GM08714 (cell line): ENCODE measurements around the gene SLC22A31.
"Not testable (repeated sequence)": the region's sequence is repeated elsewhere in the genome, so short reads cannot be mapped to it uniquely, and the experiment has no call there.

ENCODE experiments used
- H3K4me3 ChIP-seq: fragments of 200-500 bp; sonication (Bioruptor generic); 2 replicates; pipeline ENCODE4 v1.5.1; 2014; ENCODE audit warnings: mild to moderate bottlenecking, low read length, inconsistent platforms
- ZNF274 ChIP-seq: IDR thresholded peaks from 2 replicates; pipeline ENCODE4 v1.6.1; 2012; ENCODE audit warnings: mild to moderate bottlenecking, low read depth, low read length

The SLC22A31 gene

DNA sequence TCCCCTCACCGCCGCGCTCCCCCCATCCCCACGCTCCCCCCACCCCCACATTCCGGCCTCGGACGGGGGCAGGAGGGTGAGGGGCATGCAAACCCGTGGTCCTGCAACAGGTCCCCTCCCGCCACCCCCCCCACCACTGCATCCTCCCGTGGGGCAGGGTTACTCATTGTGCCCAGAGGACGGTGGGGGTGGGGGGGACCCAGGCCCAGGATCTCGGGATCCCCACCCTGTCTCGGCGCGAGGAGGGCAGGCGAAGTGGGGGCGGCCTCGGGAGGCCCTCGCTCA lies 8.5 kb downstream of the SLC22A31 start:
- TF ChIP-seq ZNF274: no peak
- H3K4me3 ChIP-seq: no peak overlapping the region; the same call in 1 of the 2 replicates

DNA sequence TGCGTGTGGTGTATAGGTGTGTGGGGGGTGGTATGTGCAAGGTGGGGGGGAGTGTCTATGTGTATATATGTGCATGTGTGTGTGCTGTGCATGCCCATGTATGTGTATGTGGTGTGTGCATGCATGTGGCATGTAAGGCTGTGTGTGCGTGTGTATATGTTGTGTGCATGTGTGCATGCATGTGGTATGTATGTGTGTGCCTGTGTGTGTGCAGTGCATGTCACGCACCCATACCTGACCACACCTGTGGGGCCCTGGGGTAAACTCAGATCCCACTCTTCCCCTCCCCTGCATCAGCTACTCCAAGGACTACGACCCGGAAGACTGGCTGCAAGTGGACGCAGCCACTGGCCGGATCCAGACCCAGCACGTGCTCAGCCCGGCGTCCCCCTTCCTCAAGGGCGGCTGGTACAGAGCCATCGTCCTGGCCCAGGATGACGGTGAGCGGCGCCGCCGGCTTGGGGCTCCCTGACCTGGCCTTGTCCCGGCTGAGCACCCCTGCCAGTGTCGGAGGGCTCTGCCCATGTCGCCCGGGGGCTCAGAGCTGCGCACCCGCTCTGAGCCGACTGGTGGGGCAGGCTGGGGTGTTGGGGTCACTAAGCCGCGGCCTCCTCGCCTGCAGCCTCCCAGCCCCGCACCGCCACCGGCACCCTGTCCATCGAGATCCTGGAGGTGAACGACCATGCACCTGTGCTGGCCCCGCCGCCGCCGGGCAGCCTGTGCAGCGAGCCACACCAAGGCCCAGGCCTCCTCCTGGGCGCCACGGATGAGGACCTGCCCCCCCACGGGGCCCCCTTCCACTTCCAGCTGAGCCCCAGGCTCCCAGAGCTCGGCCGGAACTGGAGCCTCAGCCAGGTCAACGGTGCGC lies 9.1 kb downstream of the SLC22A31 start:
- no peak for TF ChIP-seq ZNF274
- no peak overlapping the region for H3K4me3 ChIP-seq

DNA sequence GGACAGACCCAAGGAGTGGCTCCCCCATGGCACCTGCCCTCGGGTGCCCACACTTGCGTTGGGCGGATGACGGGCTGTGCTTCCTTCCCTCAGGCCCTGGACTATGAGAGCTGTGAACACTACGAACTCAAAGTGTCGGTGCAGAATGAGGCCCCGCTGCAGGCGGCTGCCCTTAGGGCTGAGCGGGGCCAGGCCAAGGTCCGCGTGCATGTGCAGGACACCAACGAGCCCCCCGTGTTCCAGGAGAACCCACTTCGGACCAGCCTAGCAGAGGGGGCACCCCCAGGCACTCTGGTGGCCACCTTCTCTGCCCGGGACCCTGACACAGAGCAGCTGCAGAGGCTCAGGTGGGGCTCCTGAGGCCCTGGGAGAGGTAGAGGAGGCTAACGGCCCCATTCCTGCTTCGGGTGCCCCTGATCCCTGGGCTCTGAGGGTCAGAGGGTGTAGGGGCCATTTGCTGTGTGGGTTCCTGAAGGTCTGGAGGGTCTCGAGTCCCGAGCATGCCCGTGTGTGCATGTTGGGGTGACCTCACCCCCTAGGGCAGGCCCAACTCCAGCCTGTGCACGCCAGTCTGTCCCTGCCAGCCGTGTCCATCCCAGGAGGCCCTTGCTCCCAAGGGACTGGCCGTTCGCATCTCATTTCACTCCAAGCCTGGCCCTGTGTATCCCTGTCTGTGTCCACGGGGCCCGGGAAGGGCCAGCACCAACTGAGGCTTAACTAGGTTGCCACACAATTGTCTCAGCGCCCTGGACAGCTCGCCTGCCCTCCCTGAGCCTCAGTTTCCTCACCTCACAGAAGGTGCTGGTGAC lies 10.0 kb downstream of the SLC22A31 start:
- TF ChIP-seq ZNF274: no peak
- H3K4me3 ChIP-seq: no peak overlapping the region

DNA sequence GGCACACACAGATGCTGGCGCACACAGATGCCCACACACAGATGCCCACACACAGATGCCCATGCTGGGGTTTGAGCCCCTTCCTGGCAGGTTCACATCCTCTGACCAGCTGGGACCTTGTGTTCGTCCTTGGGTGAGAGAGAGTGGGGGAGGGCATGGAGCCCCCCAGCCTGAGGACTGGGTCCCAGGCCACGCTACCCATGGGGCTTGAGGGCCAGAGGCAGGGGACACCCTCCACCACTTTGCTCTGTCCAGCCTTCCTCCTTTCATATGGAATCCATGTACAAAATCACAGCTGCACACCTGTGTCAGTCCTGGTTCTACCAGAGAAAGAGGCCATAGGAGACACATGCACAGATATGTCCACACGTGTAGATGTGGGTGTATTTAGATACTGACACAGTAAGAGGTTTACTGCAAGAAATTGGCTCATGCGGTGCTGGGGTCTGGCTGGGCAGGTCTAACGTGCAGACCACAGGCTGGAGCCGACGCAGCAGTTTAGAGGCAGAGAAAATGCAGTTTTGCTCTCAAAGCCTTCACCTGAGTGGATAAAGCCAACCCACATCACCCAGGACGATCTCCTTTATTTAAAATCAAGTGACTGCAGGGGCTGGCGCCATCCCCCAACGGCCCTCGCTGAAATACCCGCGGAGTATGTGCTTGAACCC lies 10.8 kb downstream of the SLC22A31 start:
- H3K4me3 ChIP-seq: no peak overlapping the region

DNA sequence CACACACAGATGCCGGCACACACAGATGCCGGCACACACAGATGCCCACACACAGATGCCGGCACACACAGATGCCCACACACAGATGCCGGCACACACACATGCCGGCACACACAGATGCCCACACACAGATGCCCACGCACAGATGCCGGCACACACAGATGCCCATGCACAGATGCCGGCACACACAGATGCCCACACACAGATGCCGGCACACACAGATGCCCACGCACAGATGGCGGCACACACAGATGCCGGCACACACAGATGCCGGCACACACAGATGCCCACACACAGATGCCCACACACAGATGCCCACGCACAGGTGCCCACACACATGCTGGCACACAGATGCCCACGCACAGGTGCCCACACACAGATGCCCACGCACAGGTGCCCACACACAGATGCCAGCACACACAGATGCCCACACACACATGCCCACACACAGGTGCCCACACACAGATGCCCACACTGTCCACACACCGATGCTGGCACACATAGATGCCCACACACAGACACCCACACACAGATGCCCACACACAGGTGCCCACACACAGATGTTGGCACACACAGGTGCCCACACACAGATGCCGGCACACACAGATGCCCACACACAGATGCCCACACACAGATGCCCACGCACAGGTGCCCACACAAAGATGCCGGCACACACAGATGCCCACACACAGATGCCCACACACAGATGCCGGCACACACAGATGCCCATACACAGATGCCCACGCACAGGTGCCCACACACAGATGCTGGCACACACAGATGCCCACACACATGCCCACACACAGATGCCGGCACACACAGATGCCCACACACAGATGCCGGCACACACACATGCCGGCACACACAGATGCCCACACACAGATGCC lies 11.6 kb downstream of the SLC22A31 start:
- H3K4me3 ChIP-seq: not testable (repeated sequence)

More for the DNA sequence above, 10.8 kb downstream of the SLC22A31 start:
- TF ChIP-seq ZNF274: no peak

DNA sequence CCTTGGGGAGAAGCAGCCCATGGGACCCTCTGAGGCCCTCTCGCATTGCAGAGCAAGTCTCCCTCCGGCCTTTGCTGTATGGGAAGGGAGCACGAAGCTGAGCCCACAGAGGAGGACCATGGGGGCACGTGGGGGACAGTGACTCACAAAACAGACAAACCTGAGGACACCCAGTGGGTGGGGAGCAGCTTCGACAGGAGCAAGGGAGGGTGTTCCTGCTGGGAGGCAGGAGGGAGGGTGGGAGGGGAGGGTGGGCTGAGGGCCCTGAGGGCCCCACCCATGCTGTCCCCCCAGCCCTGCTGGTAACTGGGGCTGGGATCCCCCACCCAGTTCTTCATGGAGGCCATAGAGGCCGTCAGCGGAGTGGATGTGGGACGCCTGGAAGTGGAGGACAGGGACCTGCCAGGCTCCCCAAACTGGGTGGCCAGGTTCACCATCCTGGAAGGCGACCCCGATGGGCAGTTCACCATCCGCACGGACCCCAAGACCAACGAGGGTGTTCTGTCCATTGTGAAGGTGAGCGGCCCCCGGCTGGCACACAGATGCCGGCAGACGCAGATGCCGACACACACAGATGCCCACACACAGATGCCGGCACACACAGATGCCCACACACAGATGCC lies 12.5 kb downstream of the SLC22A31 start:
- no peak overlapping the region for H3K4me3 ChIP-seq
- TF ChIP-seq ZNF274: no peak

DNA sequence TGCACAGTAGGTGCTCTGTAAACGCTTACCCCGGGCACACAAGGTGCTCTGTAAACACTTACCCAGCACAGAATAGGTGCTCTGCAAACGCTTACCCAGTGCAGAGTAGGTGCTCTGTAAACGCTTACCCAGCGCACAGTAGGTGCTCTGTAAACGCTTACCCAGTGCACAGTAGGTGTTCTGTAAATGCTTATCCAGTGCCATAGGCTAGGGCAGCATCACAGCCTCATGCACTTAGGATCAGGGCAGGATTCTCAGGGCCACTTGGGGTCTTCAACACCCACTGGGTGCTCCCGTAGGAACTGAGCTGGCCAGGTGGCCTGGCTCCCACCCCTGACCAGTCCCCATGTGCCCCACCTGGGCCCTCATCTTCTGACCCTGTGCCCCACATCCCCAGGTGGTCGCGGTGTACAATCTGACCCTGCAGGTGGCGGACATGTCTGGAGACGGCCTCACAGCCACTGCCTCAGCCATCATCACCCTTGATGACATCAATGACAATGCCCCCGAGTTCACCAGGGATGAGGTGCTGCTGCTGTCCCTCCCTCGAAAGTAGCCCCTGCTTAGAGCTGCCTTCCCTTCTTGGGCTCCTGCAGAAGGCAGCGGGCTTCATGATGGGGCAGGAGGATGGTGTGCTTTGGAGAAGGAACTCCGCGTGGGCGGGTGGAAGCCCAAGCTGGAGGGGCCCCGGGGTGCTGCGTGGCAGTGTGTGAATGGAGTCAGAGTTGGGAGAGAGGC lies 13.1 kb downstream of the SLC22A31 start:
- no peak for TF ChIP-seq ZNF274
- H3K4me3 ChIP-seq: no peak overlapping the region

DNA sequence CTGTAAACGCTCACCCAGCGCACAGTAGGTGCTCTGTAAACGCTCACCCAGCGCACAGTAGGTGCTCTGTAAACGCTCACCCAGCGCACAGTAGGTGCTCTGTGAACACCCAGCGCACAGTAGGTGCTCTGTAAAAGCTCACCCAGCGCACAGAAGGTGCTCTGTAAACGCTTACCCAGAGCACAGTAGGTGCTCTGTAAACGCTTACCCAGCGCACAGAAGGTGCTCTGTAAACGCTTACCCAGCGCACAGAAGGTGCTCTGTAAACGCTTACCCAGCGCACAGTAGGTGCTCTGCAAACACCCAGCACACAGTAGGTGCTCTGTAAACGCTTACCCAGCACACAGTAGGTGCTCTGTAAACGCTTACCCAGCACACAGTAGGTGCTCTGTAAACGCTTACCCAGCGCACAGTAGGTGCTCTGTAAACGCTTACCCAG lies 13.7 kb downstream of the SLC22A31 start:
- not testable (repeated sequence) for H3K4me3 ChIP-seq

DNA sequence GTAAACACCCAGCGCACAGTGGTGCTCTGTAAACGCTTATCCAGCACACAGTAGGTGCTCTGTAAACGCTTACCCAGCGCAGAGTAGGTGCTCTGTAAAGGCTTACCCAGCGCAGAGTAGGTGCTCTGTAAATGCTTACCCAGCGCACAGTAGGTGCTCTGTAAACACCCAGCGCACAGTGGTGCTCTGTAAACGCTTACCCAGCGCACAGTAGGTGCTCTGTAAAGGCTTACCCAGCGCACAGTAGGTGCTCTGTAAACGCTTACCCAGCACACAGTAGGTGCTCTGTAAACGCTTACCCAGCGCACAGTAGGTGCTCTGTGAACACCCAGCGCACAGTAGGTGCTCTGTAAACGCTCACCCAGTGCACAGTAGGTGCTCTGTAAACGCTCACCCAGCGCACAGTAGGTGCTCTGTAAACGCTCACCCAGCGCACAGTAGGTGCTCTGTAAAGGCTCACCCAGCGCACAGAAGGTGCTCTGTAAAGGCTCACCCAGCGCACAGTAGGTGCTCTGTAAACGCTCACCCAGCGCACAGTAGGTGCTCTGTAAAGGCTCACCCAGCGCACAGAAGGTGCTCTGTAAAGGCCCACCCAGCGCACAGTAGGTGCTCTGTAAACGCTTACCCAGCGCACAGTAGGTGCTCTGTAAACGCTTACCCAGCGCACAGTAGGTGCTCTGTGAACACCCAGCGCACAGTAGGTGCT lies 14.3 kb downstream of the SLC22A31 start:
- H3K4me3 ChIP-seq: not testable (repeated sequence)

DNA sequence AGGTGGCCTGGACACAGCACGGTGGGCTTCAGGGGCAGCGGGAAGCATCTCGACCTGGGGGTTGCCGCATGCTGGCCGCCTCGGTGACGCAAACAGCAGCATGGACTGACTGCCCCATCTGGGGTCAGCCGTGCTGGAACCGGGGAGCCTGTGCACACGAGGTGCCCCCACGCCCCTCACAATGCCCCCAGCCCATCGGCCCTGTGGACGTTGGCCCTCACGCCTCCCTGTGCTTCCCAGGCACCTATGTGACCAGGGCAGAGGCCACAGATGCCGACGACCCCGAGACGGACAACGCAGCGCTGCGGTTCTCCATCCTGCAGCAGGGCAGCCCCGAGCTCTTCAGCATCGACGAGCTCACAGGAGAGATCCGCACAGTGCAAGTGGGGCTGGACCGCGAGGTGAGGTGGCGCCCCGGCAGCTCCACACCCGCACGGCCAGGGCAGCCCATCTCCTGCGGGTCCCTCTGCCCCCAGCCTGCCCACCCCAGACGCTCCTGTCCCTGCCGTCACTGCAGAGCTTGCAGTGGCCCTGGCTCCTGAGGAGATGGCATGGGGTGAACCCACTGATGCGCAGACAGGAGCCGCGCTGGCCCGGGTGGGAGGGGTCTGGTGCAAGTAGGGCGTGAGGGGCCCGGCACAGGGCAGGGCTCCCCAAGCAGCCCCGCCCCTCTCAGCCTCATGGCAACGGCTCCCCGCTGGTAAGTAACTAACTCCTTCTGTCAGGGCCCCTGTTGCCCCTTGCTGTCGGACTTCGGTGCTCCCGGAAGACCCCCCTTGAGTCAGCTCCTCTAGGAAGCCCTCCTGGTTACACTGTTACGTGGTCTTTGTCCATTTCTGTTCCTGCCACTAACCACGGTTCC lies 15.2 kb downstream of the SLC22A31 start:
- no peak for TF ChIP-seq ZNF274
- H3K4me3 ChIP-seq: no peak overlapping the region

DNA sequence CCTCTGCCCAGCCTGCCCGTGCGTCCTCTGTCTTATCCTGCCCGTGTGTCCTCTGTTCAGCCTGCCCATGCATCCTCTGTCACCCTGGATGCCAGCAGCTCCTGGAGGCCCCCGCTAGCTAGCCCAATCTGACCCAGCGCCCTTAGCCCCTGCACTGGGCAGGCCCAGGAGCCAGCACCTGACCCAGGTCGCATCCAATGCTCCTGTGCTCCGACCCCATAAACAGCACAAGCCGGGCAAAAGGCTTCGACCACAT lies 15.7 kb downstream of the SLC22A31 start:
- no peak overlapping the region for H3K4me3 ChIP-seq
- no peak for TF ChIP-seq ZNF274

DNA sequence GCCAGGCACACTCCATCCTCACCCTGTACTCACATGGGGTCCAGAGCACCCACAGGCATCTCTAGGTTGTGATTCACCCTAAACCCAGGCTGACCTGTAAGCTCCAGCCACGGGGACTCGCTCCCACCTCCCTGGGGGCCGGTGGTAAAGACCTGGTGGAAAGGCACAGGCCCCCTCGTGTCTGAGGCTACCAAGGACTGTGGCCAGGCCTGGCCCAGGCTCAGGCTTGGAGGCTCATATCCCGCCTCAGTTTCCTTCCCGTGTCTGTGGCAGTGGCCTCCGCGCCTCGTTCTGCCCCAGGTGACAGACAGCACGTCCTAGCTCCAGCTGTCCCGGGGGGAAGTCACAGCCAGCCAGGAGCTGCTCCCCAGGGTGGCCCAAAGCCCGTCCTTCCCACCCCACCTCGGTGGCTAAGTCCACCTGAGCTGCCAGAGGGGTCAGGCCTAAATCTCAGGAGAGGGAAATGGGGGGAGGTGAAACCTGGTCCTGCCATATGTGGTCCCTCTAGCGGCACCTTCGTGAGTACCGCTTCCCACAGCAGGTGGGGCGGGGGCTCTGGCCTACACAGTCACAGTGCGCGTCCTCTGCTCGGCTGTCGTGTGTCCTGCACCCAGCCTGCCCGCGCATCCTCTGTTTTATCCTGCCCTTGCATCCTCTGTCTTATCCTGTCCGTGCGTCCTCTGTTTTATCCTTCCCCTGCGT lies 16.2 kb downstream of the SLC22A31 start:
- no peak overlapping the region for H3K4me3 ChIP-seq
- TF ChIP-seq ZNF274: no peak
